A673 (cell line): Measurements from ENCODE around the gene PCOLCE2. TPM values are rescaled to one million over a fixed set of nuclear protein-coding genes. Genes with fewer than 3 reads are reported as not detected.
A peak's percentile ranks its signal among the peaks of the same experiment; 100 is the strongest.

Experiments used
- BruUV-seq: library from RNA; stranded (reverse); fragments of 400-500 nt; replicated peaks from 2 replicates; lab custom pipeline; 2021; lab: Mats Ljungman, UMichigan
- CTCF ChIA-PET: fragments of 300-600 bp; sonication (Branson Sonifier 250); formaldehyde crosslinking; loops from one replicate; lab custom pipeline; 2022; ENCODE audit warnings: antibody characterized with exemption; lab: Charles Lee
- POLR2A ChIA-PET: fragments of 300-600 bp; sonication (Branson Sonifier 250); formaldehyde crosslinking; loops from one replicate; lab custom pipeline; 2022; ENCODE audit warnings: antibody characterized with exemption; ENCODE audit not compliant: low non-redundant PET; lab: Charles Lee
- DNase-seq: peaks from one replicate; pipeline ENCODE4 v3.0.0-alpha.2; 2015; ENCODE audit warnings: low spot score
- H3K27ac ChIP-seq: fragments of 200-600 bp; sonication (generic); 2 replicates; pipeline ENCODE4 v1.5.1; 2016; ENCODE audit warnings: mixed run types, low read depth, mild to moderate bottlenecking, mixed read lengths, antibody characterized with exemption, low read length; ENCODE audit not compliant: poor library complexity, severe bottlenecking
- H3K27me3 ChIP-seq: fragments of 200-600 bp; sonication (generic); replicated peaks from 2 replicates; pipeline ENCODE4 v1.6.1; 2017; ENCODE audit warnings: mixed run types, low read depth, mild to moderate bottlenecking, mixed read lengths, antibody characterized with exemption, low read length; ENCODE audit not compliant: insufficient read depth, poor library complexity
- H3K36me3 ChIP-seq: fragments of 200-600 bp; sonication (generic); 2 replicates; pipeline ENCODE4 v1.6.1; 2016; ENCODE audit warnings: mixed run types, mild to moderate bottlenecking, mixed read lengths, antibody characterized with exemption, low read length; ENCODE audit not compliant: insufficient read depth, poor library complexity, severe bottlenecking
- H3K4me1 ChIP-seq: fragments of 200-600 bp; sonication (generic); 2 replicates; pipeline ENCODE4 v1.6.1; 2017; ENCODE audit warnings: mixed run types, mild to moderate bottlenecking, mixed read lengths, antibody characterized with exemption, low read length; ENCODE audit not compliant: insufficient read depth, poor library complexity, severe bottlenecking
- H3K4me3 ChIP-seq: fragments of 200-600 bp; sonication (generic); 2 replicates; pipeline ENCODE4 v1.5.1; 2016; ENCODE audit warnings: low read depth, mixed run types, mild to moderate bottlenecking, mixed read lengths, low read length; ENCODE audit not compliant: poor library complexity, severe bottlenecking
- H3K9me3 ChIP-seq: fragments of 200-600 bp; sonication (generic); 2 replicates; pipeline ENCODE4 v1.6.1; 2016; ENCODE audit warnings: mixed run types, low read depth, mild to moderate bottlenecking, mixed read lengths, antibody characterized with exemption, low read length; ENCODE audit not compliant: poor library complexity, severe bottlenecking
- EZH2 ChIP-seq: fragments of 200-600 bp; sonication (generic); IDR thresholded peaks from 2 replicates; pipeline ENCODE4 v1.6.1; 2017; ENCODE audit warnings: borderline replicate concordance, low read depth, mild to moderate bottlenecking, mixed read lengths, antibody characterized with exemption, low read length; ENCODE audit not compliant: poor library complexity, severe bottlenecking
- intact Hi-C: fragments of 100-400 bp; cut with micrococcal nuclease; formaldehyde crosslinking; loops from one replicate; pipeline ENCODE4 v1.10.0; 2022; ENCODE audit not compliant: unreplicated experiment
- total RNA-seq: library from RNA; stranded (reverse); gene quantifications from 2 replicates; pipeline ENCODE4 v1.2.3, GENCODE V29; 2021
- TF ChIP-seq, protein P1 (sequence below): fragments of 300-800, 200-600 bp; sonication (generic); conservative IDR thresholded peaks from 2 replicates; pipeline ENCODE4 v1.5.1; 2017; ENCODE audit warnings: low read depth, mild to moderate bottlenecking, antibody characterized with exemption, low read length, moderate library complexity, mixed read lengths

The PCOLCE2 gene
- total RNA-seq, 1 experiment from 2014 or later, result 6.4 TPM

DNA sequence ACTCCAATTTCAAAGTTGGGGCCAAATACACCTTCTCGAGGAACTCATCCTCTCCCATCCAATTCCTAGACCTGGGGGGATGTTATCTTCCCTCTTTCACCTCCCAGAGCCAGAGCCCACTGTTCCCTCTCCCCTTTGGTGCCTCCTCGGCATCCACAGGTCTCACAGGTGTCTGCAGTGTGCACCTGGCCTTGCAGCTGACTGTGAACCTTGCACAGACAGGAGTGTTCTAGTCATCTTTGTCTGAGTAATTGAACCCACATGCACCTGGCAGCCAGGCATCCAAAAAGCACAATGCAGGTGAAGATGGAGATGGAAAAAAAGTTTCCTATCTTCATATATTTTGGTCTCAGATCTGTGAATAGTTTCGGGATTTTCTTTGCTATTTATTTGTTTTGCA, 30.8 kb downstream of the PCOLCE2 start:
- intact Hi-C loops, result no loop called here
- no peaks in the 10 kb centered on the region for H3K9me3 ChIP-seq
- H3K4me1 ChIP-seq, result peaks cover 5% of the 10 kb centered on the region
- TF ChIP-seq EZH2, result no peak
- TF ChIP-seq, protein P1, sequence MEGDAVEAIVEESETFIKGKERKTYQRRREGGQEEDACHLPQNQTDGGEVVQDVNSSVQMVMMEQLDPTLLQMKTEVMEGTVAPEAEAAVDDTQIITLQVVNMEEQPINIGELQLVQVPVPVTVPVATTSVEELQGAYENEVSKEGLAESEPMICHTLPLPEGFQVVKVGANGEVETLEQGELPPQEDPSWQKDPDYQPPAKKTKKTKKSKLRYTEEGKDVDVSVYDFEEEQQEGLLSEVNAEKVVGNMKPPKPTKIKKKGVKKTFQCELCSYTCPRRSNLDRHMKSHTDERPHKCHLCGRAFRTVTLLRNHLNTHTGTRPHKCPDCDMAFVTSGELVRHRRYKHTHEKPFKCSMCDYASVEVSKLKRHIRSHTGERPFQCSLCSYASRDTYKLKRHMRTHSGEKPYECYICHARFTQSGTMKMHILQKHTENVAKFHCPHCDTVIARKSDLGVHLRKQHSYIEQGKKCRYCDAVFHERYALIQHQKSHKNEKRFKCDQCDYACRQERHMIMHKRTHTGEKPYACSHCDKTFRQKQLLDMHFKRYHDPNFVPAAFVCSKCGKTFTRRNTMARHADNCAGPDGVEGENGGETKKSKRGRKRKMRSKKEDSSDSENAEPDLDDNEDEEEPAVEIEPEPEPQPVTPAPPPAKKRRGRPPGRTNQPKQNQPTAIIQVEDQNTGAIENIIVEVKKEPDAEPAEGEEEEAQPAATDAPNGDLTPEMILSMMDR, result no peak
- H3K27me3 ChIP-seq, result no peaks in the 10 kb centered on the region
- no peak overlapping the region for H3K4me3 ChIP-seq
- H3K27ac ChIP-seq, result no peak overlapping the region
- H3K36me3 ChIP-seq, result no peaks in the 10 kb centered on the region
- POLR2A ChIA-PET, result no interaction called here
- CTCF ChIA-PET, result no interaction called here
- no TSS peak for BruUV-seq
- no peak for DNase-seq

DNA sequence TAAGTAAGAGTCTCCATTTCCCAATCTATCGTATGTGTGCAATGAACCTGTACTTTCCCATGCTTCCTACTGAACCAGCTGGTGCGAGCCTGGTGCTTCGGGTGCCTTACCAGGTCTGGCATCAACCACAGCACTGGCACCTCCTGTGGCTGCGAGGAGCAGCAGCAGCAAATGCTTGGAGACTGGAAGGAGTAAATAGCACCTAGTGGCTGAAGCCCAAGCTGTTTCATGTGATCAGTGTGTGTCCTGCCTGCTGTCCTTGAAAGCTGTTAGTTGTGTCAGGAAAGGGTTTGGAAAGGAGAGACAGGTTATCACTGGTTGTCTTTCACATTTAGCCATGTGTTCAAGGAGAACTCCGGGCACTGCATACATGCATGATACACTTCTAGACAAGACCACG, 31.8 kb downstream of the PCOLCE2 start:
- intact Hi-C loops, result no loop called here
- DNase-seq, result peak; percentile 49
- CTCF ChIA-PET, result interaction anchor here (1.2 kb wide), 1 partner anchor 29 kb away, joined by 12 read pairs; no protein-coding TSS in a partner anchor

DNA sequence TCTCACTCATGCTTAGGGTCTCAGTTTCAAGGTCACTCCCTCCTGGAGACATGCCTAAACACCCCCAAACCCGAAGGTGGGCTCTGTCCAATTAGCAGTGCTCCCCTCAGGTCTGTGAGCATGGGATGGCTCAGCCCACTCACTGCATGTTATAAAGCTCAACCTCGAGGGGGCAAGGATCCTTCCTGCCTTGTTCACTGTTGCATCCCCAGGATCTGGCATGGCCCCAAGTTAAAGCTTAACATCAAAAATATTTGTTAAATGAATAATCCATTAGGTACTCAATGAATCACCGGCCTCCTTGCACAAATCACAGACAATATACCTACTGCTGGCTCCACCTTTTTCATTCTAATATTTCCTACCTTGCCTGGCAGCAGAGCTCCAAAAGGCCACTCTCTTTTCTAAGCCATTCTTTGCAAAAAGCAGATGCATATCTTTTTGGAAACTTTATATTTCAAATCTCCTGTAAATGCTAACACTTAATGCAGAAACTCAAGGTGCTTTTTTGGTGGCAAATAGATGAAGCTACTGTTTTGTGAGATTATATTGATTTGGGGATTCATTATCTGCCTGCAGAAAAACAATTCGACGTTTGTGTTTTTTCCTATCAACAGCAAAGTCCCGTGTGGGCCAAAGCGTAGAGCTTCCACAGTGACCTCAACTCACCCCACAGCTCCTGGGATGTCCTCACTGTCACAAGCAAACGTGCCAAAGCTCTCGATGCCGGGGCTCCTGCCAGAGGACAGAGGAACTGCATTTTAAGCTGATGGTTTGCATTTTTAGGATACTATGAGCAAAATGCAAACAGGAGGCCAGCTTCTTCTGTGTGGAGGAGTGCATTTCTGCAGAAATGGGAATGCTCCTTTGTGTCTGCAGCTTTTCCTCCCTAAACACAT, 35.4 kb downstream of the PCOLCE2 start:
- no TSS peak for BruUV-seq
- intact Hi-C loops, result no loop called here

More for the DNA sequence above, 31.8 kb downstream of the PCOLCE2 start:
- no peaks in the 10 kb centered on the region for H3K27me3 ChIP-seq
- H3K9me3 ChIP-seq, result no peaks in the 10 kb centered on the region
- H3K4me3 ChIP-seq, result no peak overlapping the region
- TF ChIP-seq EZH2, result no peak
- TF ChIP-seq, protein P1, result peak; percentile 34
- POLR2A ChIA-PET, result no interaction called here
- BruUV-seq, result no TSS peak
- no peak overlapping the region for H3K27ac ChIP-seq
- H3K4me1 ChIP-seq, result peaks cover 5% of the 10 kb centered on the region
- H3K36me3 ChIP-seq, result no peaks in the 10 kb centered on the region

More for the DNA sequence above, 35.4 kb downstream of the PCOLCE2 start:
- DNase-seq, result peak; percentile 38
- peaks cover 19% of the 10 kb centered on the region for H3K4me1 ChIP-seq
- H3K27ac ChIP-seq, result no peak overlapping the region
- POLR2A ChIA-PET, result no interaction called here
- H3K36me3 ChIP-seq, result no peaks in the 10 kb centered on the region
- TF ChIP-seq, protein P1, result no peak
- TF ChIP-seq EZH2, result no peak
- H3K27me3 ChIP-seq, result no peaks in the 10 kb centered on the region
- no peak overlapping the region for H3K4me3 ChIP-seq
- CTCF ChIA-PET, result interaction anchor here (0.5 kb wide), 1 partner anchor 10 kb away, joined by 3 read pairs; no protein-coding TSS in a partner anchor
- no peaks in the 10 kb centered on the region for H3K9me3 ChIP-seq
